Measurements from ENCODE around the gene SLC16A2.

SLC16A2 gene

DNA sequence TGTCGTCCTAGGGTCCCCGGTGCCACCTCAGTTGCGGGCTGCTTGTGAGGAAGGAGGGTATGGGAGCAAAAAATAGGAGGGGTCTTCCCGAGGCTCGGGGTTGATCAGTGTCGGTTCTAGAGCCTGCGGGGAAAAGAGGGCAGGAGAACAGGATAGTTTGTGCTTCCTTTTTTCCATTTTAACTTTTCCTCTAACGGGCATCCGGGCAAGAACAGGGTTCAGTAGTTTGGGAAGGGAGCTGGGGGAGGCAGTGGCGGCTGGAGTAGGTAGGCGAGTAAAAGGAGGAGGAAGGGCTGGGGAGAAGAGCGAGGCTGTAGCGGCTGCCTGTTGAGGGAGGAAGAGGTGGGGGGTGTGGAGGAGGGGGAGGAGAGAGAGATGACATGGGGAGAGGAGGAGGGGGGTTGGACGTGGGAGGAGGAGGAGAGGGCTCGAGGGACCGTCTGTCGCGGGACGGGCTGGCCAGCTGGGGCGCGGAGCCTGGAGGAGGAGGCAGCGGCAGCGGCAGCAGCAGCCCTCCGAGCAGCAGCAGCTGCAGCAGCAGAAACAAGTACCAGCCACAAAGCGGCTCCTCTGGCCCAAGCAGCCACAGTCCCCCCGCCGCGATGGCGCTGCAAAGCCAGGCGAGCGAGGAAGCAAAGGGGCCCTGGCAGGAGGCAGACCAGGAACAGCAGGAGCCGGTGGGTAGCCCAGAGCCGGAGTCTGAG lies at the start of gene SLC16A2:
Gene SLC16A2, plus strand, starts transcription at position 458 of the 704 bp plus-strand sequence. Its CDS starts 145 bp downstream, at position 603.
- peak; percentile 5 for DNase-seq

DNA sequence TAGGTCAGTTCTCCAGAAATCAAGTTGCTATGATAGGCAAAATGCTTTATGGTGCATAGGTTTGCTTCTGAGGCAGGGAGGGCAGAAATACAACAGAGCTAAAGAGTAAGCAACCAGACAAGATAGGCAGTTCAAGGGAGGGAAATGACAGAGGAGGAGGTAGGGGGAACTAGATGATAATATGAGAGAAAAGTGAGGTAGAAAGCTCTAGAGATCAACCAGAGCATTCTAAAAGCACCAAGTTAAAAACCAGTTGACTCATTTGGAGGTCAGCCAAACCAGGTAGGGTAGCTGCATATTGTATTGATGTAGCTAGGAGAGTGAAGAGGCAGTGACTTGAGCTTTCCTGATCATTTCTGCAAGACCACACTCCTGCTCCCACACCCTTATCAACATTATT lies 49.0 kb upstream of the SLC16A2 start:
- no peak for DNase-seq

DNA sequence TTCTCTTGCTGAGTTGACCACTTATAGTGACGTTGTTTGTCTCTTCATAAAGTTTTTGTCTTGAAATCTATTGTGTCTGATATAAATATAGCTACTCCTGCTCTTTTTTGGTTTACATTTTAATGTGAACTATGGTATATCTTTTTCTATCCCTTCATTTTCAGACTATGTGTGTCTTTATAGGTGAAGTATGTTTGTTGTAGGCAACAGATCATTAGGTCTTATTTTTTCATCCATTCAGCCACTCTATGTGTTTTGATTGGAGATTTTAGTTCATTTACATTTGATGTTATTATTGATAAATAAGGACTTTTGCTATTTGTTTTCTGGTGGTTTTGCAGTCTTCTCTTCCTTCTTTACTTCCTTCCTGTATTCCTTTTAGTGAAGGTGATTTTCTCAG lies 44.0 kb upstream of the SLC16A2 start:
- no peak for DNase-seq

DNA sequence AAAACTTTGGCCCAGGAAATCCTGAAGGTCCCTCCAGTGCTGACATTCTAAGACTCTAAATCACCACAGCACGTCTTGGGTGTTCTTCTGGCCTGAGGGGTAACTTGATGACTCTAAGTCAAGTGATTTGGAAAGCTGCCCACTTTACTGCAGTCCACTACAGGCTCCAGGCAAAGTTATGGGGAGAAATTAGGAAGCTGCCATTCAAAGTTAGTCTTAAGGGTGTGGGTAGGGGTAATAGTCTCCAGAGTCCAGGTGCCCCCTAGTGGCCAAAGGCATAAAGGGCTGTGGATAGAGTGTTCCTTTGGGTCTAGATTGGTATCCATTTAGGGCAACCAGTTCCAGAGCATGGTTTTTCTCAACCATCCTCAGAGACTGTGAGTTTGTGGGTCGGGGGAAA lies 38.7 kb upstream of the SLC16A2 start:
- no peak for DNase-seq

DNA sequence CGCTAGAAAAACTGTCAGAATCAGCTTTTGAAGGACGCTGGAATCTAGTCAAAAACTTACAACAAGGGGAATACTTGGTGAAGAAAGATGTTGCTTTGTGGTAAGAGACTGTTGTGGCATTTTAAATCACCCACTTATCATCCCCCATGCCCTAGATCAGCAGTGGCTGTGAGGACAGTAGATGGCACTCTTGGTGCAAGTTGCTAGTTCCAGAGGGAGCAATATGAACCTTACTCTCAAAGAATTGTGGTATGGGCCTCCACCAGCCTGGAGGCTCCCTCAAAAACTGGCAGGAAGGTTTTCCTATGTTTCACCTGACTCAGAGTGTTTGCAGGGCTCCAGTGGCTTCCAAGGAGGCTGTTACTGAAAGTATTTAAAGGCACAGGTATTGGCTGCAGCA lies 37.7 kb upstream of the SLC16A2 start:
- no peak for DNase-seq

DNA sequence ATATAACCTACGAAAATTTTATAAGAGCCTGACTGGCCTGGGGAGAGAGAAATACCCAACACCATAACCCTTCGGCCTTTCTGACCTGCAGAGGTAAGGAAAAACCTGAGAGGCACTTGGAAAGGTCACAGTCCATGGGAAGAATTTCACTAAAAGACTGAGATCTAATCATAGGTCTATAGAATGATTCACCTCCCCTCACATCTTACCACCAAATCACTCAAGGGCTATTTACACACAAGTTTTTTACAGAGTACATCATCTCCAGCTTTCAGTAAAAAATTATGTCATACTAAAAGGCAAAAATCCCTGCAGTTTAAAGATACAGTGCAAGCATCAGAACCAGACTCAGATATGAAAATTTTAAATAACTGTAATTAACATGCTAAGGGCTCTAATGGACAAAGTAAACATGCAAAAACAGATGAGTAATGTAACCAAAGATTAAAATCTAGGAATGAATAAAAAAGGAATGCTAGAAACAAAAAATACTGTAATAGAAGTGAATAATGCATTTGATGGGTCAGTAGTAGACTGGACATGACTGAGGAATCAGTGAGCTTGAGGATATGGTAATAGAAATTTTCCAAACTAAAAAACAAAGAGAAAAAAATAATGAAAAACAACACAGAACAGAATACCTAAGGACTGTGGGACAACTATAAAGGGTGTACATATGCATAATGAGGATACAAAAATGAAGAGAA lies 32.1 kb upstream of the SLC16A2 start:
- DNase-seq = no peak

DNA sequence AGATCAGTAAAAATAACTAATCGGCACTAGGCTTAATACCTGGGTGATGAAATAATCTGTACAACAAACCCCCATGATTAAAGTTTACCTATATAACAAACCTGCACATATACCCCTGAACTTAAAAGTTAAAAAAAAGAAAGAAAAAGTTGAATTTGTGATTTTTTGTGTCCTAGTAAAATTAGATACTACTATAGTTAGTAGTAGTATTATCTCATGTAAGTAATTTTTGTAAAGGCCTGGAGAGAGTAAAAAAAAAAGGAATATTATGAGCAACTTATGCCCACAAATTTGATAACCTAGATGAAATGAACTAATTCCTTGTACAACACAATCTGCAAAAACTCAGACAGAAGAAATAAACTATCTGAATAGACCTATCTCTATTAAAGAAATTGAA lies 25.7 kb upstream of the SLC16A2 start:
- no peak for DNase-seq

DNA sequence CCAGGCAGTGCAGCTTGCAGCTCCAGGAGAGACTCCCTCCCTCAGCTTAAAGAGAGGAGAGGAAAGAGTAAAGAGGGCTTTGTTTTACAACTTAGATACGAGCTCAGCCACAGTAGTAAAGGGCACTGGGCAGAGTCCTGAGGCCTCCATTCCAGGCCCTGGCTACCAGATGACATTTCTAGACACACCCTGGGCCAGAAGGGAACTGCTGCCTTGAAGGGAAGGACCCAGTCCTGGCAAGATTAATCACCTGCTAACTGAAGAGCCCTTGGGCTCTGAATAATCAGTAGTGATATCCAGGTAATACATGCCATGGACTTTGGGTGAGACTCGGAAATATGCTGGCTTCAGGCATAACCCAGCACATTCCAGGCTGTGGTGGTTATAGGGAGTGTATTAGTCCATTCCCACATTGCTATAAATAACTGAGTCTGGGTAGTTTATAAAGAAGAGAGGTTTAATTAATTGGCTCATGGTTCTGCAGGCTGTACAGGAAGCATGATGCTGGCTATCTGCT lies 15.3 kb upstream of the SLC16A2 start:
- DNase-seq = no peak

DNA sequence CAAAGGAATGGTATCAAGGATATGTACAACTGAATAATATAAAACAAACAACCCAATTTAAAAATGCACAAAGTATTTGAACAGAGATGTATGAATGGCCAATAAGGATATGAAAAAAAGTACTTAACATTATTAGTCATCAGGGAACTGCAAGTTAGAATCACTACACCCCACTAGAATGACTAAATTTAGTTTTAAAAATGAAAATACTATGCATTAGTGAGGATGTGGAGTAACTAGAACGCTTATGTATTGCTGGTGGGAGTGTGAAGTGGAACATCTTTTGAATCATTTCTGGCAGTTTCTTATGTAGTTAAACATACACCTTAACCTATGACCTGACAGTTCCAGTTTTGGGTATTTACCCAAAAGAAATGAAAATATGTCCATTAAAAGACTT lies 13.0 kb upstream of the SLC16A2 start:
- DNase-seq = no peak

DNA sequence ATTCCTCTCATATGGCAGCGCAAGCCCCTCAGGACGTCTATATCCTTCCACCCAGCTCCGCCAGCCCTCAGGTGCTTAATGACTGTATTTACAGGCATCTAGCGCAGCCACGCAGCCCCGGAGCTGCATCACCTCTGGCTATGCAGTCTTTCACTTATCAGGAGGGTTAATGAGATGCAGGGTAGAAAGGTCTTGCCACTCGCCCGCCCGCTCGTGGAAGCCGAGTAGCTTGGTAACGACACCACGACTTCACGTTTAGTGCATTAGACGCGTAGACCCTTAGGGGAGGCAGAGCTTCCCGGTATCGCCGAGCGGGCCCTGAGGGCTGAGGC lies 1.5 kb upstream of the SLC16A2 start:
- DNase-seq = no peak

DNA sequence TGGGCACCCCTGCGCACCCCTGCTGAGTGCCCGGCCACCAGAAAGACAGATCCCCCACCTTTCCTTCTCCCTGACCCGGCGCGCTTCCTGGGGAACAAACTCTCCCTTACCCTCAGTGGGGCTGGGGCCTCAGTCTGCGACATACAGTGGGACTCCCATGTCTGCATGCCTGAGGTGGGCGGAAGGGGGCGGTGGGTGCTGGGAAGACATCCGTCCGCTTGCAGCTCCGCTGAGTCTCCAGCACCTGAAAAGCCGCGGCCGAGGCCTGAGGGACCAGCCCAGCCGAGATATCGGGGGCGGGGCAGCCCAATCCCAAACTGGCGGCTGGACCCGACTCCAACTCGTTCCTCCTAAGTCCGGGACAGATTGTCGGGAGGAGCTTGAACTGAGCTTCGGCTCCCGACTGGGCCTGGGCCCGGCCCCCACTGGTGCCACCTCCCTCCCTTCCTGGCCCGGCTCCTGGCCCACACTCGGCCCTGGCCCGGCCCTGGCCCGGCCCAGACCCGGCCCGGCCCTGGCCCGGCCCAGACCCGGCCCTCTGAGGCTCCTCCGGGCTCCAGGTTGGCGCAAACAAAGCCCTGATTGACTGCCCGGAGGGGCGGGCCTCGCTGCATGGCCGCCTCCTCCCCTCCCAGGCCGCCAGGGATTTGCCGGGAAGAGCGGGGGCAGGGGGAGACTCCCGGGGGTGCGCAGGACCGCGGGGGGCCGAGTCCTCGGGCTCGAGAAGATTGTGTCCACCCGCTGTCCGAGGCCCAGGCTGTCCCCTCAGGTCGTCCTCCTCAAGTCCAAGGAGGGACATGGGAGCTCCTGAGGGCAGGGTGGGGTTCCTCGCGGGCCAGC lies 877 bp upstream of the SLC16A2 start:
- DNase-seq = no peak

DNA sequence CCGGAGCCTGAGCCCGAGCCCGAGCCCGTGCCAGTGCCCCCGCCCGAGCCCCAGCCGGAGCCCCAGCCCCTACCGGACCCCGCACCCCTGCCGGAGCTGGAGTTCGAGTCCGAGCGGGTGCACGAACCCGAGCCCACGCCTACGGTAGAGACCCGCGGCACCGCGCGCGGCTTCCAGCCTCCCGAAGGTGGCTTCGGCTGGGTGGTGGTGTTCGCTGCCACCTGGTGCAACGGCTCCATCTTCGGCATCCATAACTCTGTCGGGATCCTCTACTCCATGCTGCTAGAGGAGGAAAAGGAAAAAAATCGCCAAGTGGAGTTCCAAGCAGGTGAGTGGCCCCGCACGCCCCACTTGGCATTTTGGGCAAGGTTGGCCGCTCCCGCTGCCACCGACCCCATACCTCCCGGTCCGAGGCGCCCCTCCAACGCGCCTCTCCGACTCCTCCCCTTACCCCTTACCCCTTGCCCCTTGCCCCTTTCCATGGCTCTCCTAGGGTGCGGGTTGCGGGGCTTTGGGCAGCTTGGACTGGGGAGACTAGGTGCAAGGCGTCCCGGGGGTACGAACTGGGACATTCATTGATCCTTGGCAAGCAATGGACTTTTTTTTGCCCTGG lies 553 bp downstream of the SLC16A2 start:
- DNase-seq = no peak

DNA sequence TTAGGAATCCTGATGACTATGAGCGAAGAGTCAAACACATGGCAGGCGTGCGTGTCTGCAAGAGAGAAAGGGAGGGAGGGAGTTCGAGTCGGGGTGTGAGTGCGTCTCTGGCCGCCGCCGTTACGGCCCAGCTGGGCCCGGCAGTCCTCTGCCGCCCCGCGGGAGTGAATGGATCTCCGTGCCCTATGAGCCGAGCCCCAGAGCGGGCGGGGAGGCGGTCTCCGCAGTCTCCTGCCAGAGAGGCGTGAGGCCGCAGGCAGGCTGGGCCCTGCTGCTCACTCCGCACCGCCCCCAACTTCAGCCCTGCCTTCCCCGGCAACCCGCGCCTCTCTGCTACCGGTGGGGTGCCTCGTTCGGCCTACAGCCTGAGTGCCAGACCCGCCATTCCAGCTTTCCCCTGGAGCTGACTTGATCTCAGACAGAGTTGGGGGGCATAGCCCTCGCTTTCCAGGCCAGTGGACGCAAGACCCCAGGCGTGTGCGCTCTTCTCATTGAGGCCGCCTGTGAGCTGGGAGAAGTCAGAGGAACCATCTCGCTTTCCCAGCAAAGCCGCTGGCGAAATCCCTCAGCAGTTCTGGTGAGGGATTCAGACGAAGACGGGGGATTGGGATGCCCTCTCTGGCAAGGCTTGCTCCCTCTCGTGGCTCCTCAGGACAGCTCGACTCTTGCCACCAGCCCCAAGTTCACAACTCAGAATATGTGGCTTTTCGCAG lies 1.4 kb downstream of the SLC16A2 start:
- DNase-seq = no peak

DNA sequence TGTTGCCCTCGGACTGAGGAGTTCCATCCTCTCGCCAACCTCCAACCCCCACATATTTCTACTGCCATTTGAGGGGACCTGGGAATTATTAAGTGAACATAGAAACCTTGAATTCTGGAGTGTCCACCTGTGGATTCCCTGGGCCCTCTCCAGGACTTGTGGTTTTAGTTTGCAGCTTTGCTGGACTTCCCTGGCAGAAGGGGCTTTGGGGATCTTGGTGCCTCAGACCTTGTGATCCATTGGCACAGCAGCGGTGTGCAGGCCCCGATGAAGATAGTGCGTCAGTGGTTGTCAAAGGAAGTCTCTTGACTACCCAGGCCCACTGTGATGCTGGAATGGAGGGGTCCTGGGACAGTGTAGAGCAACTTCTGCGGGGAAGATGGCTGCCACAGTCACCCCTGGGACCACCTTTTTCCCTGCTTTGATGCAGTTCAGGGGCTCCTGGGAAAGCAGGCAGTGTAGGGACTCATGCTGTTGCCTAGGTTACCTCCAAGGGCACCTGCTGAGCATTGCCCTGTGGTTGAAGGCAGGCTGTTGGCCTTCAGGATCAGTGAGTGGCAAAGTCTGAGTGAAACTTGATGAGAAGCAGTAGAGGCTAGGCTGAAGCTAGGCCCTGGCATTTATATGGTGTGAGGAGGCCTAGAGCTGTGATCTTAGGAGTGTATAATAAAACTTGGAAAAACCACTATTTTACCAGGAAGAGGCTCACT lies 2.2 kb downstream of the SLC16A2 start:
- no peak for DNase-seq

DNA sequence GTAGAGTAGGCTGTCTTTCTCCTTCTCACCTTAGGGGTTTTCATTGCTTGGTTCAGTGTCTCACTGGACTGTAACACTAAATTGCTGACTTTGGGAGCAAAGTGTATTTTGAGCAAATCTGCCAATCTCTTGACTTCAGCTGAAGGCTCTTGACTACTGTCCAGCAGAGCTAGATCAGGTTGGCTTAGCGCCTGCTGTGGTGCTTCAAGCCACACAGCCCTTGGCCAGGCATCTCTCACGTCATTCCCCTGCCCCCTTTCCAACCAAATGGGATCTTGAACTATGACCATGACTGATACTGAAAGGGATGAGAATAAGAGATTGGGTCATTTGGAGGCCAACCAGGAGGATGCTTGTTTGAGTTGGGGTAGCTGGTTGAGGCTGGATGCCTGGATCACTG lies 4.8 kb downstream of the SLC16A2 start:
- DNase-seq = no peak

DNA sequence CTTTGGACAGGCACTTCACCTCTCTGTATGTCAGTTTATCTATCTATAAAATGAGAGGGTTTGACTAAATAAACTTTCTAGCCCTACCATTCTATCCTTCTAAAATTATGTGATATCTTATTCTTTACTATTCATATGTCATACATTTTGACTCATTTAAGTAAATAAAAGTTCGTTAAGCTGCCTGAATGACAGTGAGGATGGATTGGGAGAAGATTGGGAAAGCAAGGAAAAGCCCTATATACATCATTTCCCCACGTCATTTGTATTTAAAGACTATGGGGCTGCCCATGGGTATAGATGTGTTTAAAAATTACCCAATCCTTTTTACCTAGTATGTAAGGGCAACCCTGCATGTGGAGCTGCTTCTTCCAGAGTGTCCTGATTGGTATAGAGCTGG lies 5.3 kb downstream of the SLC16A2 start:
- DNase-seq = no peak

DNA sequence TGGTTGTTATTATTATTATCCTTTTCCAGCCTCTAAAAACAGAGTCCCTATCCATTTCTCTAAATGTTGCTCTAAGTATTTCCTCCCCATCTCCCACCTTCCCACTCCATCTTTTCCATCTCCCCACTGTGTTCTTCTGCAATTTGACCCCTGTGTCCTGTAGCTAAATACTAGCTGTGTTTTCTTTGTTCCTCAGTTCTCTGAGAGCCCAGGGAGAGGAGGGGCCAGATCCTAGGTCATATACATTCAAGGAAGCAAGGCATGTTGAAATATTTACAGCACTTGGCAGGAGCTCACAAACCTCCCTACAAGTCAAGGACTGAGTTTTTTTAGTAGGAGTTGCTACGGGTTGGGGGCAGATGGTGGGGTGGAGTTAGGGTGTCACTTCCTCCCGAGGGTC lies 10.5 kb downstream of the SLC16A2 start:
- no peak for DNase-seq

DNA sequence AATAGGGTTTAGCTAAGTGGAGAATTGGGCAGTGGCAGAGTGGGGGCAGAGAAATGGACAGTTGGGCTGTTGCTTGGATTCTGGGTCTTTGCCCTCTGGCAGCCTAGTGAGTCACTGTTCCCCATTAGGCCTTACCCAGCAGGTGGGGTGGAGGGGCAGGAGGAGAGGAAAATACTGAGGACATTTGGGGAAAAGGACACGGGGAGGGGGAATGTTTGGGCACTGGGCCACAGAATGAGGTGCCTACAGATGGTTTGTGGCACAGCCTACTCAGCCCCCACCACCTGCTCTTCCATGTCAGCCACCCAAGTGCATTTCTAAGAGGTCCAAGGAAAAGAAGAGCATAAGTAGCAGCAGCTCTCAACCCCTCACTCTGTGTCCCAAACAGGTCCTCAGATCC lies 13.0 kb downstream of the SLC16A2 start:
- DNase-seq = no peak

DNA sequence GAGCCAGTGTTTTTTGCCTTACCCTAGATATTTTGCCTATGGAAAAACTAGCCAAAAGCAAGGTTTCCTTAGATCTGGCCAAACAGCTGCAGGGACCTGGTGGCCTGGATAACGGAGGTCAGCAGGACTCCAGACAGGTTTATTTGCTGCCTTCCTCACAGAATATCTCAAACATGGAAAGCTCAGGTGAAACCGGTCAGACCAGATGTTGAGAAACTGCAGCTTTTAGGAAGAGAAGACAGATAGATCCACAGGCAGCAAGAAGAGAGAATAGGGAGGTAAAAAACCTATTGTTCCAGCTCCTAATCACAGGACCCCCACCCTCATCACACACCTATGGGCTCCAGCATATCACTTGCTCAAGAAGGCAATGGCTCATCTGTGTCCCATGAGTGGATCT lies 16.2 kb downstream of the SLC16A2 start:
- DNase-seq = no peak

DNA sequence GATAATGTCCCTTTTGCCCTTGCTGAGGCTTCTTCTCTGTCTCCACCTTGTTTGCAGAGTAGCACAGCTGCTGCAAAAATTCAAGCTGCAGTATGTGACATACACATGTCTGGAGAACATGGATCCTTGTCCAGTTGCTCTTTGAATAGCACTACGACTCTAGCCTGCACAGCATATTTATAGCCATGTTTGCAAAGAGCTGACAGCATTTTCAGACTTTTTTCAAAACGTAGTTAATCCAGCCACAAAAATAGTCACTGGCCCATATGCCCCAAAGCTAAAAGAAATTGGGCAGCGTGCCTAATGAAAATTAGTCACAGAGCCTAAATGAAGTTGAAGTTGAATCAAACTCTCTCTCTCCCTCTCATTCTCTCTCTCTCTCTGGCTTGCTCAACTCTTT lies 17.5 kb downstream of the SLC16A2 start:
- DNase-seq = no peak

DNA sequence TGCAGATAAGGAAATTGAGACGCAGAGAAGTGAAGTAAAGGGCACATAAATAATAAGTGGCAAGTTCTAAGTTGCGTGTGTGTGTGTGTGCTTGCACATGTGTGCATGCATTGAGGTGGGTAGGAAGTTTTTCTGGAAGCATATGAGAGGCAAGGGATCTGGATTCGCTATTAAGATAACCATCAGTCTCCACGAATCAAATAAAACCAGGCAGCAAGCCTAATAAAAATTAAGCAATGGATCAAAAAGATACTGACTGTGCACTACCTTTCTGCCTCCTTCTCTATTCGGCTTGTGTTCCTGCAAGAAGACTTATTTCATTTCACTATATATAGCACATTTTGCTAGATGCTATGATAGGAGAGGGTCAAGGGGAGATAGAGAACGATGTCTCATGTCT lies 23.8 kb downstream of the SLC16A2 start:
- DNase-seq = no peak

DNA sequence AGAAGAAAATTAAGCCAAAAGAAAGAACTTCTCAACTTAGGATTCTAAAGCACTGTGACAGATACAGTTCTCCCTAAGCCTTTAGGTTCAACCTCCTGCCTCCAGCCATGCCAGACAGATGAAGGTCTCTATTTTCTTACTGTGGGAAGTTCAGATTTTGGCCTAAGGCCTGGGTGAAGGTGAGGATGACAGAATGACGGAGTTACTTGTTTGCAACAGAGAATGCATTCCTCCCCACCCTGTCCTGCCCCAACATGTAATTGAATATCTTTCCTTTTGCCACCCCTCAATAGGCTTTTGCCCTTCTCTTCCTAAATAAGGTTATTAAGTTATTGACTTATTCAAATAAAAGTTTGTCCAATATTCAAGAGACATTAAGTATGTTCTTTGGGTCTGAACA lies 25.6 kb downstream of the SLC16A2 start:
- no peak for DNase-seq
